ENCODE measurements around the gene MUTYH. TPM values are rescaled to one million over a fixed set of nuclear protein-coding genes. Genes with fewer than 3 reads are reported as not detected.

Gene MUTYH
- total RNA-seq (2014; rRNA removed; shearing (Covaris generic)) = 37.6 and 38.9 TPM in 2 replicates

GRCh38 chr1:45339789-45340558, at the start of gene MUTYH, which contains the start of gene TOE1:
MUTYH (minus strand) TSS chr1:45340440; CDS start chr1:45334505, 5,935 bp downstream.
TOE1 (plus strand) TSS chr1:45340170; CDS start chr1:45340253, 83 bp downstream.

DNA sequence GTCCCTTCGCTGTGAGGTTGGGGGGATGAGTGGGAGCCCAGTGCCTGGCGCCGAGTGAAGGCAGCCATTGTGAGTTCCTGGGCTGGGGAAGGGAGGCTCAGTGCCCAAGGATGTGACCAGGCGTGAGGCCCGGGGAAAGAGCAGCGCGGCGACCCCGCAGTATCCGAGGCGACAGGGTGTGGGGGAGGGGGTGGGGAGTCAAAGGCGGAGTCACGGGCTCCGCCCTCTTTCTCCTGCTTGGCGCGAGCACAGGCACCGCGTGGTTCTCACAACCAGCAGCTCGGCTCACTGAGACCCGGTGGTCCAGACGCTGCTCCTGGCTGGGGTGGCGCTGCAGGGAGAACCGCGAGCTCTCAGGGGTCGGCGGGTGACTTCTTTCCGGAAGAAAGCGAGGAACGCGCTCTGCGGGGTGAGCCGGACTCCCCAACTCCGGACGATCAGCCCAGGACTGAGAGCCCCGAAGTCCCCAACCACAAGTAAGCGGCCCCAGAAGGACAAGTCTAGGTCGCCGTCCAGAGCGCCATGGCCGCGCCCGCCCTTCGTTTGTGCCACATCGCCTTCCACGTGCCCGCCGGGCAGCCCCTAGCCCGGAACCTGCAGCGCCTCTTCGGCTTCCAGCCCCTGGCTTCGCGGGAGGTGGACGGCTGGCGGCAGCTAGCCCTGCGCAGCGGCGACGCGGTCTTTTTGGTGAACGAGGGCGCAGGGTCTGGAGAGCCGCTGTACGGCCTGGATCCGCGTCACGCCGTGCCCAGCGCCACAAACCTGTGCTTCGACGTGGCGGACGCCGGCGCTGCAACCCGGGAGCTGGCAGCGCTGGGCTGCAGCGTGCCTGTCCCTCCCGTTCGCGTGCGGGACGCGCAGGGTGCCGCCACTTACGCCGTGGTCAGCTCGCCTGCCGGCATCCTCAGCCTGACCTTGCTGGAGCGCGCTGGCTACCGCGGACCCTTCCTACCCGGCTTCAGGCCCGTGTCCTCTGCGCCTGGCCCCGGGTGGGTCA, 13.3 kb downstream of the MUTYH start, which contains the start of gene HPDL:
Gene HPDL, plus strand, starts transcription at position 269 of the 997 bp plus-strand sequence. Its CDS starts 254 bp downstream, at position 523.

Other genes starting within 250 kb of the MUTYH start
- 0.11 TPM in 2 replicates for gene ZSWIM5, start 133.8 kb downstream of the MUTYH start, total RNA-seq (2014; rRNA removed; shearing (Covaris generic))
- 20.7 and 25.0 TPM in 2 replicates for gene HPDL, start 13.5 kb downstream of the MUTYH start, total RNA-seq (2014; rRNA removed; shearing (Covaris generic))
- gene TOE1, start 270 bp downstream of the MUTYH start, total RNA-seq (2014; rRNA removed; shearing (Covaris generic)) = 32.0 and 32.1 TPM in 2 replicates
- gene TESK2, start 150.7 kb upstream of the MUTYH start, total RNA-seq (2014; rRNA removed; shearing (Covaris generic)) = 4.0 and 5.4 TPM in 2 replicates
- gene CCDC163, start 159.6 kb upstream of the MUTYH start, total RNA-seq (2014; rRNA removed; shearing (Covaris generic)) = 3.3 and 4.3 TPM in 2 replicates
- gene MMACHC, start 159.9 kb upstream of the MUTYH start, total RNA-seq (2014; rRNA removed; shearing (Covaris generic)) = 9.8 and 12.8 TPM in 2 replicates
- 443 and 469 TPM in 2 replicates for gene PRDX1, start 181.4 kb upstream of the MUTYH start, total RNA-seq (2014; rRNA removed; shearing (Covaris generic))
- gene AKR1A1, start 210.4 kb upstream of the MUTYH start, total RNA-seq (2014; rRNA removed; shearing (Covaris generic)) = 74.3 and 76.6 TPM in 2 replicates
- 166 and 182 TPM in 2 replicates for gene NASP, start 243.6 kb upstream of the MUTYH start, total RNA-seq (2014; rRNA removed; shearing (Covaris generic))